ENCODE measurements around the gene SF3B6.

The SF3B6 gene

GRCh38 chr2:24077879-24078278 lies 1.8 kb upstream of the SF3B6 start:
- TF ChIP-seq CTCF (IDR thresholded peaks at IDR 0.05) = no peak
- peak overlapping the region; percentile 89 for H3K4me2 ChIP-seq (ENCODE audit: low read length)
- no peaks in the 10 kb centered on the region for H3K27me3 ChIP-seq (ENCODE audit: control insufficient read depth, insufficient read depth, low read length)
- peak overlapping the region; percentile 78 for H3K27ac ChIP-seq
- peaks cover 11% of the 10 kb centered on the region for H3K4me1 ChIP-seq
- H3K4me3 ChIP-seq (ENCODE audit: low read depth, low read length) = peak overlapping the region; percentile 79
- H3K36me3 ChIP-seq (ENCODE audit: control insufficient read depth, insufficient read depth, low read length) = no peaks in the 10 kb centered on the region
- H3K9me3 ChIP-seq (ENCODE audit: control insufficient read depth, low read length) = no peaks in the 10 kb centered on the region
- peak overlapping the region; percentile 71 for H2AFZ ChIP-seq
- H3K9ac ChIP-seq = no peak overlapping the region
- H3K79me2 ChIP-seq = peaks cover 19% of the 10 kb centered on the region

- Histone ChIP-seq H3K9ac (peak overlapping the region; percentile 89), H3K4me2 (ENCODE audit: low read length) (peak overlapping the region; percentile 89), H3K36me3 (ENCODE audit: control insufficient read depth, insufficient read depth, low read length) (no peaks in the 10 kb centered on the region), H2AFZ (peak overlapping the region; percentile 71), H3K4me1 (peaks cover 11% of the 10 kb centered on the region), H3K9me3 (ENCODE audit: control insufficient read depth, low read length) (no peaks in the 10 kb centered on the region), H3K79me2 (peaks cover 18% of the 10 kb centered on the region), H3K4me3 (ENCODE audit: low read depth, low read length) (peak overlapping the region; percentile 79), H3K27ac (peak overlapping the region; percentile 78), H3K27me3 (ENCODE audit: control insufficient read depth, insufficient read depth, low read length) (no peaks in the 10 kb centered on the region)
- no peak for TF ChIP-seq CTCF (IDR thresholded peaks at IDR 0.05)
Measured at GRCh38 chr2:24077535-24077877, 1.4 kb upstream of the SF3B6 start.

GRCh38 chr2:24076849-24077534 lies 866 bp upstream of the SF3B6 start:
- H3K36me3 ChIP-seq (ENCODE audit: control insufficient read depth, insufficient read depth, low read length) = no peaks in the 10 kb centered on the region
- peak overlapping the region; percentile 71 for H2AFZ ChIP-seq
- peaks cover 13% of the 10 kb centered on the region for H3K79me2 ChIP-seq
- H3K4me3 ChIP-seq (ENCODE audit: low read depth, low read length) = peak overlapping the region; percentile 79
- H3K9ac ChIP-seq = peak overlapping the region; percentile 89
- H3K4me1 ChIP-seq = peaks cover 11% of the 10 kb centered on the region
- TF ChIP-seq CTCF (IDR thresholded peaks at IDR 0.05) = no peak
- peak overlapping the region; percentile 89 for H3K4me2 ChIP-seq (ENCODE audit: low read length)
- peak overlapping the region; percentile 78 for H3K27ac ChIP-seq
- H3K27me3 ChIP-seq (ENCODE audit: control insufficient read depth, insufficient read depth, low read length) = no peaks in the 10 kb centered on the region
- H3K9me3 ChIP-seq (ENCODE audit: control insufficient read depth, low read length) = no peaks in the 10 kb centered on the region

GRCh38 chr2:24075259-24075658 lies 867 bp downstream of the SF3B6 start:
- peak overlapping the region; percentile 79 for H3K4me3 ChIP-seq (ENCODE audit: low read depth, low read length)
- TF ChIP-seq CTCF (IDR thresholded peaks at IDR 0.05) = no peak
- peak overlapping the region; percentile 42 for H3K9ac ChIP-seq
- peaks cover 11% of the 10 kb centered on the region for H3K4me1 ChIP-seq
- peak overlapping the region; percentile 78 for H3K27ac ChIP-seq
- peak overlapping the region; percentile 71 for H3K4me2 ChIP-seq (ENCODE audit: low read length)
- H3K79me2 ChIP-seq = peaks cover 8% of the 10 kb centered on the region
- peak overlapping the region; percentile 71 for H2AFZ ChIP-seq
- H3K9me3 ChIP-seq (ENCODE audit: control insufficient read depth, low read length) = no peaks in the 10 kb centered on the region
- H3K27me3 ChIP-seq (ENCODE audit: control insufficient read depth, insufficient read depth, low read length) = no peaks in the 10 kb centered on the region
- H3K36me3 ChIP-seq (ENCODE audit: control insufficient read depth, insufficient read depth, low read length) = no peaks in the 10 kb centered on the region

- Histone ChIP-seq H3K4me2 (ENCODE audit: low read length) (no peak overlapping the region), H3K27ac (no peak overlapping the region), H3K4me3 (ENCODE audit: low read depth, low read length) (no peak overlapping the region), H3K27me3 (ENCODE audit: control insufficient read depth, insufficient read depth, low read length) (no peaks in the 10 kb centered on the region), H2AFZ (no peak overlapping the region), H3K36me3 (ENCODE audit: control insufficient read depth, insufficient read depth, low read length) (no peaks in the 10 kb centered on the region), H3K9ac (no peak overlapping the region), H3K9me3 (ENCODE audit: control insufficient read depth, low read length) (no peaks in the 10 kb centered on the region), H3K4me1 (peaks cover 11% of the 10 kb centered on the region), H3K79me2 (peaks cover 8% of the 10 kb centered on the region)
- TF ChIP-seq CTCF (IDR thresholded peaks at IDR 0.05) = no peak
Measured at GRCh38 chr2:24073816-24074215, 2.3 kb downstream of the SF3B6 start.
